ENCODE results near the gene ANXA11.
"Not testable (repeated sequence)": the region's sequence is repeated elsewhere in the genome, so short reads cannot be mapped to it uniquely, and the experiment has no call there.

Gene ANXA11

GRCh38 chr10:80226723-80227122 lies 21.4 kb upstream of the ANXA11 start:
- not testable (repeated sequence) for DNase-seq (ENCODE audit: low read depth); H3K4me3 ChIP-seq (ENCODE audit: low read length)

DNA sequence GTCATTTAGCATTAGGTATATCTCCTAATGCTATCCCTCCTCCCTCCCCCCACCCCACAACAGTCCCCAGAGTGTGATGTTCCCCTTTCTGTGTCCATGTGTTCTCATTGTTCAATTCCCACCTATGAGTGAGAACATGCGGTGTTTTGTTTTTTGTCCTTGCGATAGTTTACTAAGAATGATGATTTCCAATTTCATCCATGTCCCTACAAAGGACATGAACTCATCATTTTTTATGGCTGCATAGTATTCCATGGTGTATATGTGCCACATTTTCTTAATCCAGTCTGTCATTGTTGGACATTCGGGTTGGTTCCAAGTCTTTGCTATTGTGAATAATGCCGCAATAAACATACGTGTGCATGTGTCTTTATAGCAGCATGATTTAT lies 17.7 kb upstream of the ANXA11 start:
- not testable (repeated sequence) for H3K4me3 ChIP-seq (ENCODE audit: low read length); DNase-seq (ENCODE audit: low read depth)

DNA sequence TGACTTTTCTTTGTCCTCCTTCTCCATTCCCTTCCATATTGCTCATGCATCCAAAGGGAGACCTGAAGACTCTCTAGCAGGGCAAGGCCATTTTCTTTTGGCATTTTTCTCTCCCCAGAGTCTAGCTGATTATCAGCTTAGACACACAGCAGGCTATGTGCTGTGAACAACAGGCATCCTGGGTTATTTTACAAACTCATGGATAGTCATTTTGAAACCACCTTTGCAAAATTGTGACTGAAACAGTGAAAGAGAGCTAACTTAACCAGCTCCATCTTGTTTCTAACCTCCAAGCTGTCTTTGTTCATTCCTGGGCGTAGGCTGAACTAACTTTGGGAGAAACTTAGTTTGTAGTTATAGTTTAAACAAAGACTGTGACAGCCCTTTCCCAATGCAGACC lies 13.5 kb upstream of the ANXA11 start:
- not testable (repeated sequence) for DNase-seq (ENCODE audit: low read depth)

GRCh38 chr10:80214368-80214982 lies 9.1 kb upstream of the ANXA11 start:
- not testable (repeated sequence) for H3K4me3 ChIP-seq (ENCODE audit: low read length); DNase-seq (ENCODE audit: low read depth)

More for the DNA sequence above, 13.5 kb upstream of the ANXA11 start:
- H3K4me3 ChIP-seq (ENCODE audit: low read length), result not testable (repeated sequence)

GRCh38 chr10:80212535-80213115 lies 7.3 kb upstream of the ANXA11 start:
- DNase-seq (ENCODE audit: low read depth); H3K4me3 ChIP-seq (ENCODE audit: low read length): not testable (repeated sequence)

GRCh38 chr10:80211786-80212185 lies 6.4 kb upstream of the ANXA11 start:
- no peak overlapping the region for H3K4me3 ChIP-seq (ENCODE audit: low read length)
- TF ChIP-seq, protein P1, sequence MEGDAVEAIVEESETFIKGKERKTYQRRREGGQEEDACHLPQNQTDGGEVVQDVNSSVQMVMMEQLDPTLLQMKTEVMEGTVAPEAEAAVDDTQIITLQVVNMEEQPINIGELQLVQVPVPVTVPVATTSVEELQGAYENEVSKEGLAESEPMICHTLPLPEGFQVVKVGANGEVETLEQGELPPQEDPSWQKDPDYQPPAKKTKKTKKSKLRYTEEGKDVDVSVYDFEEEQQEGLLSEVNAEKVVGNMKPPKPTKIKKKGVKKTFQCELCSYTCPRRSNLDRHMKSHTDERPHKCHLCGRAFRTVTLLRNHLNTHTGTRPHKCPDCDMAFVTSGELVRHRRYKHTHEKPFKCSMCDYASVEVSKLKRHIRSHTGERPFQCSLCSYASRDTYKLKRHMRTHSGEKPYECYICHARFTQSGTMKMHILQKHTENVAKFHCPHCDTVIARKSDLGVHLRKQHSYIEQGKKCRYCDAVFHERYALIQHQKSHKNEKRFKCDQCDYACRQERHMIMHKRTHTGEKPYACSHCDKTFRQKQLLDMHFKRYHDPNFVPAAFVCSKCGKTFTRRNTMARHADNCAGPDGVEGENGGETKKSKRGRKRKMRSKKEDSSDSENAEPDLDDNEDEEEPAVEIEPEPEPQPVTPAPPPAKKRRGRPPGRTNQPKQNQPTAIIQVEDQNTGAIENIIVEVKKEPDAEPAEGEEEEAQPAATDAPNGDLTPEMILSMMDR (conservative IDR thresholded peaks at IDR 0.05; ENCODE audit: low read depth, low read length), result no peak
- no peak for DNase-seq (ENCODE audit: low read depth)

DNA sequence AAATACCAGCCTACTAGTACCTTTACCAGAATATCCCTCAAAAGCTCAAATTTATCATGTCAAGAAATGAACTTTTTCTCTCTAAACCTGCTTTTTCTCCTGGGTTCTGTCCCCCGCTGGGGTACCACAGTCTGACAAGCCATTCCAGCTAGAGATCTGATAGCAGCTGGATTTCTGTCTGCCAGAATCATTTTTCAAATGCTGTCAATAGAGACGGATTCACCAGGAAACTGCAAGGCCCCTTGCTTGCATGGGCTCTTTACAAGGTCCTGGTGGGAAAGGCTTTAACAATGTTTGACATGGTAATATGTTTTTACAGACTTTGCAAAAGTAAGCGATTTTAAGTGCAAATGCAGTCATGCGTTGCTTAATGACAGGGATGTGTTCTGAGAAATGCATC lies 4.9 kb upstream of the ANXA11 start:
- TF ChIP-seq, protein P1 (conservative IDR thresholded peaks at IDR 0.05; ENCODE audit: low read depth, low read length), result no peak
- H3K4me3 ChIP-seq (ENCODE audit: low read length), result no peak overlapping the region
- DNase-seq (ENCODE audit: low read depth), result no peak

- H3K4me3 ChIP-seq (ENCODE audit: low read length), result peak overlapping the region; percentile 43
- no peak for DNase-seq (ENCODE audit: low read depth)
- TF ChIP-seq, protein P1 (conservative IDR thresholded peaks at IDR 0.05; ENCODE audit: low read depth, low read length), result no peak
These were observed 2.5 kb upstream of the ANXA11 start for GRCh38 chr10:80207768-80208370.

DNA sequence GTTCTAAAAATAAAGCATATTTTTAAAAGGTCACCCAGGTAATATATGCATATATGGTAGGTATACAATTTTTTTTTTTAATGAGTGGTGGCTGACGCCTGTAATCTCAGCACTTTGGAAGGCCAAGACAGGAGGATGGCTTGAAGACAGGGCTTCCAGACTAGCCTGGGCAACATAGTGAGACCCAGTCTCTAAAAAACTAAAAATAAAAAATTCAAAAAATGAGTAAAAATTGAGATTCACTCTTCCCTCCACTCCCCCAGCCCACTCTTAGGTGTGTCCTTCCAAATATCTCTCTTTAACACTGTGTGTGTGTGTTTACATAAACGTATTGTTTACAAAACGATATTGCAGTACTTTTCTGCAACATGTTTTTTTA lies 929 bp upstream of the ANXA11 start:
- TF ChIP-seq, protein P1 (conservative IDR thresholded peaks at IDR 0.05; ENCODE audit: low read depth, low read length), result no peak
- no peak overlapping the region for H3K4me3 ChIP-seq (ENCODE audit: low read length)
- no peak for DNase-seq (ENCODE audit: low read depth)
